ENCODE results near the gene TAS1R2.

Gene TAS1R2

GRCh38 chr1:18880585-18880984 is 21.1 kb upstream of the TAS1R2 start:
- TF ChIP-seq CTCF (IDR thresholded peaks at IDR 0.05; ENCODE audit: low read depth, low read length, missing control alignments): no peak
- in situ Hi-C loops (cut with HindIII; ENCODE audit: low sequenced_read_pairs): no loop called here
- H3K4me3 ChIP-seq (ENCODE audit: low read depth, low read length): no peak overlapping the region
- no peak for DNase-seq (ENCODE audit: low read depth)

GRCh38 chr1:18879791-18880309 is 20.4 kb upstream of the TAS1R2 start:
- no peak for TF ChIP-seq CTCF (IDR thresholded peaks at IDR 0.05; ENCODE audit: low read depth, low read length, missing control alignments)
- in situ Hi-C loops (cut with HindIII; ENCODE audit: low sequenced_read_pairs): no loop called here
- no peak for DNase-seq (ENCODE audit: low read depth)
- no peak overlapping the region for H3K4me3 ChIP-seq (ENCODE audit: low read depth, low read length)

- DNase-seq (ENCODE audit: low read depth): no peak
- H3K4me3 ChIP-seq (ENCODE audit: low read depth, low read length): no peak overlapping the region
- TF ChIP-seq CTCF (IDR thresholded peaks at IDR 0.05; ENCODE audit: low read depth, low read length, missing control alignments): no peak
- in situ Hi-C loops (cut with HindIII; ENCODE audit: low sequenced_read_pairs): no loop called here
These were observed 19.8 kb upstream of the TAS1R2 start for GRCh38 chr1:18879215-18879790.

GRCh38 chr1:18878538-18879214 is 19.2 kb upstream of the TAS1R2 start:
- no peak for DNase-seq (ENCODE audit: low read depth)
- in situ Hi-C loops (cut with HindIII; ENCODE audit: low sequenced_read_pairs): no loop called here
- H3K4me3 ChIP-seq (ENCODE audit: low read depth, low read length): no peak overlapping the region
- TF ChIP-seq CTCF (IDR thresholded peaks at IDR 0.05; ENCODE audit: low read depth, low read length, missing control alignments): no peak

GRCh38 chr1:18877282-18877681 is 17.8 kb upstream of the TAS1R2 start:
- in situ Hi-C loops (cut with HindIII; ENCODE audit: low sequenced_read_pairs): no loop called here
- no peak for DNase-seq (ENCODE audit: low read depth)
- no peak for TF ChIP-seq CTCF (IDR thresholded peaks at IDR 0.05; ENCODE audit: low read depth, low read length, missing control alignments)
- H3K4me3 ChIP-seq (ENCODE audit: low read depth, low read length): no peak overlapping the region

GRCh38 chr1:18876210-18876609 is 16.8 kb upstream of the TAS1R2 start:
- no peak overlapping the region for H3K4me3 ChIP-seq (ENCODE audit: low read depth, low read length)
- no peak for TF ChIP-seq CTCF (IDR thresholded peaks at IDR 0.05; ENCODE audit: low read depth, low read length, missing control alignments)
- DNase-seq (ENCODE audit: low read depth): no peak
- in situ Hi-C loops (cut with HindIII; ENCODE audit: low sequenced_read_pairs): no loop called here

Data from astrocyte of the cerebellum (primary cell).